Activated CD8-positive, alpha-beta T cell treated with anti-CD3 and anti-CD28 coated beads for 36 hours (primary cell): ENCODE data around the gene UROC1. TPM values are rescaled to one million over a fixed set of nuclear protein-coding genes. Genes with fewer than 3 reads are reported as not detected.

Experiments
- ATAC-seq: fragments of 200-7000 bp; cut with Tn5 transposase; one replicate; pipeline ENCODE4 v1.10.0; 2021; ENCODE audit warnings: mild to moderate bottlenecking, moderate library complexity
- CTCF ChIA-PET: fragments of 350-600 bp; sonication (Branson Sonifier 250); formaldehyde crosslinking; loops from one replicate; lab custom pipeline; 2021; ENCODE audit warnings: antibody characterized with exemption; lab: Charles Lee
- POLR2A ChIA-PET: fragments of 350-600 bp; sonication (Branson Sonifier 250); formaldehyde crosslinking; loops from one replicate; lab custom pipeline; 2021; ENCODE audit warnings: antibody characterized with exemption; lab: Charles Lee
- DNase-seq: peaks from one replicate; pipeline ENCODE4 v3.0.0-alpha.2; 2020
- H3K27ac Mint-ChIP-seq: one replicate; pipeline ENCODE4 v1.8.0; 2021; ENCODE audit warnings: mild to moderate bottlenecking, mixed read lengths
- H3K27me3 Mint-ChIP-seq: one replicate; pipeline ENCODE4 v1.8.0; 2021; ENCODE audit warnings: mixed read lengths
- H3K36me3 Mint-ChIP-seq: one replicate; pipeline ENCODE4 v1.8.0; 2021; ENCODE audit warnings: low read depth, mixed read lengths
- H3K4me1 Mint-ChIP-seq: one replicate; pipeline ENCODE4 v1.8.0; 2021; ENCODE audit warnings: low read depth, mixed read lengths
- H3K4me3 Mint-ChIP-seq: one replicate; pipeline ENCODE4 v1.8.0; 2021; ENCODE audit warnings: mild to moderate bottlenecking, moderate library complexity, mixed read lengths
- H3K9me3 Mint-ChIP-seq: one replicate; pipeline ENCODE4 v1.8.0; 2021; ENCODE audit warnings: mixed read lengths
- CTCF ChIP-seq: fragments of 200-600 bp; IDR thresholded peaks from one replicate; pipeline ENCODE4 v1.8.0; 2022; ENCODE audit warnings: antibody characterized with exemption, mild to moderate bottlenecking
- intact Hi-C: fragments of 100-400 bp; cut with micrococcal nuclease; formaldehyde crosslinking; loops from one replicate; pipeline ENCODE4 v1.10.0; 2022
- total RNA-seq, 2 experiments: library from RNA; stranded (reverse); gene quantifications; one replicate each; pipeline ENCODE4 v1.2.3, GENCODE V29; 2021

The UROC1 gene
- total RNA-seq, 2 experiments from 2014 or later: not detected

DNA sequence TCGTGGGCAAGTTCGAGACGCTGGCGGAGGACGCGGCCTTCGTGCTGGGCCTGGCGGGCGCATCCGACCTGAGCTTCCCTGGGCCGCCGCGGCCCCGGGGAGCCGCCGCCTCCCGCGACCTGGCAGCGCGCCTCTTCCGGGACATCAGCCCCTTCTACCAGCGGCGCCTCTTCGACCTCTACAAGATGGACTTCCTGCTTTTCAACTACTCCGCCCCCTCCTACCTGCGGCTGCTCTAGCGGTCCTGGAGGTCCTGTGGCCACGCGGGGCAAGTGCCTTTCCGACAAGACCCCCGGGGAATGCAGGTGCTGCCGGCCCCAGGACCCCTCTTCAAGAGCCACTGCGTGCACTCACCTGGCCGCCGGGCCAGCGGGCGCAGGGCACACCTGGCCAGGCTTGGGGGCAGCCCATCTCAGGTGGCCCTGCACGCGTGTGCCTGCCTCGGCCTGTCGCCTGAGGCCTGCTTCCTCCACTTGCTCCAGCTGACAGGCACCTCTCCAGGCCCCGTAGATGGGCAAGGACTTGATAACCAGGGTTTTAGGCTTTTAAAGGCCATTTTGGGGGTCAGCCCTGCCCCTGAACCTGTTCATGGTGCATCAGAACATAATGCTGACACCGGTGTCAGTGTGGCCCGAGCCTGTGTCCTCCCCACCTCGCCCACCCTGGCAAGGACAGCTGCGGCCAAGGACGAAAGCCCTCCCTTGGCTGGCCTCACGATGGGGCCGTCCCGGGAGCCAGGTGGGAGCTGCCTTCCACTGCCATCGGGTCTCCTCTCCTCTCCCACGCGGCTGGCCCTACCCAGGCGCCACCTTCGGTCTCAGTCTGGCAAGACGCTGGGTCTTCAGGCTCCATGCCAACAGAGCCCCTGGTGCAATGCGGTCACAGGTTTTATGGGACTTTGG lies 25.0 kb upstream of the UROC1 start:
- intact Hi-C loops: no loop called here
- ChIA-PET CTCF (no interaction called here), POLR2A (no interaction called here)
- ATAC-seq: no peak
- Mint-ChIP-seq H3K27ac (no peak overlapping the region), H3K4me3 (no peak overlapping the region), H3K27me3 (no peaks in the 10 kb centered on the region), H3K4me1 (peaks cover 2% of the 10 kb centered on the region), H3K9me3 (no peaks in the 10 kb centered on the region), H3K36me3 (no peaks in the 10 kb centered on the region)
- TF ChIP-seq CTCF: no peak
- no peak for DNase-seq

DNA sequence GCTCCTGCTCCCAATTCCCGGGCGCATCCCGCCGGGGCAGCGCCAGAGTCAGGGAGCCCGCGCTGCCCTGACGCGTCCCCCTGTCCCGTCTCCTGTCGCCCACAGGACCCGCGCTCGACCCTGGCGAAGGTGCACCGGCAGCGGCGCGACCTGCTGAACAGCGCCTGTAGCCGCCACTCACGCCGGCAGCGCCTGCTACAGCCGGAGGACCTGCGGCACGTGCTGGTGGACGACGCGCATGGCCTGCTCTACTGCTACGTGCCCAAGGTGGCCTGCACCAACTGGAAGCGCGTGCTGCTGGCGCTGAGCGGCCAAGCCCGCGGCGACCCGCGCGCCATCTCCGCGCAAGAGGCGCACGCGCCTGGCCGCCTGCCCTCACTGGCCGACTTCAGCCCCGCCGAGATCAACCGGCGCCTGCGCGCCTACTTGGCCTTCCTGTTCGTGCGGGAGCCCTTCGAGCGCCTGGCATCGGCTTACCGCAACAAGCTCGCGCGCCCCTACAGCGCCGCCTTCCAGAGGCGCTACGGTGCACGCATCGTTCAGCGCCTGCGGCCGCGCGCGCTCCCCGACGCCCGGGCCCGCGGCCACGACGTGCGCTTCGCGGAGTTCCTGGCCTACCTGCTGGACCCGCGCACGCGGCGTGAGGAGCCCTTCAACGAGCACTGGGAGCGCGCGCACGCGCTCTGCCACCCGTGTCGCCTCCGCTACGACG lies 24.2 kb upstream of the UROC1 start:
- Mint-ChIP-seq H3K4me1 (peaks cover 2% of the 10 kb centered on the region), H3K9me3 (no peaks in the 10 kb centered on the region), H3K27me3 (no peaks in the 10 kb centered on the region), H3K4me3 (no peak overlapping the region), H3K27ac (no peak overlapping the region), H3K36me3 (no peaks in the 10 kb centered on the region)
- ChIA-PET CTCF (no interaction called here), POLR2A (no interaction called here)
- ATAC-seq: no peak
- no peak for DNase-seq
- intact Hi-C loops: no loop called here
- TF ChIP-seq CTCF: no peak

DNA sequence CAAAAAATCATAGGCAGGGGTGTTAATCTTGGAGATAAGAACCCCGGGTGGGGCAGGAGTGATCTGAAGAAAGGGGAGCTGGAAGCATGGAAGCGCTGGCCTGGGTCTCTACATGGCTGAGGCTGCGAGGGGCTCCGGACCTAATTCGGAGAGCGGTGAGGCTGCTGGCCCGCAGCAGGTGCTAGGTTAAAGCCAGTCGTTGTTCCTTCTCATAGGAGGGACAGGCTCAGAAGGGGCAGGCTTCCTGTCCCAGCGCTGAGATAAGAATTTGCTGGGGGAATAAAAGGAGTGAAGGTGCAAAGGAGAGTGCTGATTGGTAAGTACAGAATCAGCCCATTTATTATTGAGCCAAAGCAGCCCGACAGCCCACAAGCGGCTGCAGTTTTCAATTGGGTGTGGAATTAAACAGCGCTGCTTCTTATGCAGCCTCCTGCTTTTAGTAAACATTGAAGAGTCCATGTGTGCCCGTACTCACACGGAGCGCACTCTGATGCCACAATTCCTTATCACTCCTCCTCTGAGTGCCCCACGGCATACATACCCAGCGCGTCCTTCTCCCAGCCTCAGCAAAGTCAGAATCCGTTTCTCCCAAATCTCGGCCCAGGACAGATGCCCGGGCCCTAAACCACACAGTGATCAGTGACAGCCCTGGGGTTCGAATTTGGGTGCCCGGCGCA lies 23.5 kb upstream of the UROC1 start:
- CTCF ChIA-PET: no interaction called here
- Mint-ChIP-seq H3K27ac (no peak overlapping the region), H3K4me1 (peaks cover 2% of the 10 kb centered on the region), H3K9me3 (no peaks in the 10 kb centered on the region), H3K4me3 (no peak overlapping the region), H3K27me3 (no peaks in the 10 kb centered on the region), H3K36me3 (no peaks in the 10 kb centered on the region)
- DNase-seq (no peak), ATAC-seq (no peak)
- POLR2A ChIA-PET: no interaction called here
- intact Hi-C loops: no loop called here
- TF ChIP-seq CTCF: no peak

DNA sequence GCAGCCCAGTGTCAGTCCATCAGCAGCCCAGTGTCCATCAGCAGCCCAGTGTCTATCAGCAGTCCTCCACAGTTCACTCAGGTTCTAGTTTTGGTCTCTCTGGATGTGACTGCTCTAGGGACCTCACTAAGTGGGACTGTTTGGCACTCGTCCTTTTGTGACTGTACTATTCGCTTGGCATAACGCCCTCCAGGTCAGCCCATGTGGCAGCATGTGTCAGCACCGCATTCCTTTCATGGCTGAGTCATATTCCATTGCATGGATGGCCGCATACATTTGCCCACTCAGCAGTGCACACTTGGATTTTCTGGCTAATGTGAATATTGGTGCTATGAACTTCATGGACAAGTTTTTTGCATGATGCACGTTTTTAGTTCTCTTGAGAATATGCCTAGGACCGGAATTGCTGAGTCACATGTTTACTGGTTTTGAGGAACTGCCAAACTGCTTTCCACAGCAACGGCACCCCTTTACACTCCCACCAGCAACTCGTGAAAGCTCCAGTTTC lies 22.8 kb upstream of the UROC1 start:
- no peak for TF ChIP-seq CTCF
- Mint-ChIP-seq H3K27me3 (no peaks in the 10 kb centered on the region), H3K4me3 (no peak overlapping the region), H3K27ac (no peak overlapping the region), H3K9me3 (no peaks in the 10 kb centered on the region), H3K36me3 (no peaks in the 10 kb centered on the region), H3K4me1 (peaks cover 2% of the 10 kb centered on the region)
- DNase-seq (no peak), ATAC-seq (peak; percentile 24)
- intact Hi-C loops: no loop called here
- POLR2A ChIA-PET: no interaction called here
- CTCF ChIA-PET: no interaction called here
